Endothelial cell of umbilical vein (primary cell): ENCODE results near the gene PSMD13. TPM values are rescaled to one million over a fixed set of nuclear protein-coding genes. Genes with fewer than 3 reads are reported as not detected.

Source experiments
- BruUV-seq: library from RNA; stranded (reverse); fragments of 400-500 nt; replicated peaks from 2 replicates; lab custom pipeline; 2021; lab: Mats Ljungman, UMichigan
- CTCF ChIA-PET: fragments of 300-600, 350-600 bp; sonication (Branson Sonifier 250); formaldehyde crosslinking; loops from one replicate; lab custom pipeline; 2021; ENCODE audit warnings: antibody characterized with exemption, inconsistent platforms; lab: Charles Lee
- POLR2A ChIA-PET: fragments of 300-600, 350-600 bp; sonication (Branson Sonifier 250); formaldehyde crosslinking; loops from one replicate; lab custom pipeline; 2021; ENCODE audit warnings: antibody characterized with exemption, inconsistent platforms; lab: Charles Lee
- DNase-seq: peaks from one replicate; pipeline ENCODE4 v3.0.0-alpha.2; 2011; ENCODE audit warnings: low read depth, low spot score
- FAIRE-seq: peaks from 2 replicates; lab custom pipeline; 2011; peaks lifted over from hg19 to GRCh38; lab: Jason Lieb, UNC
- H2AFZ ChIP-seq: 2 replicates; pipeline ENCODE4 v1.6.0; 2012; ENCODE audit warnings: low read depth, low read length, control low read depth, inconsistent platforms
- H3K27ac ChIP-seq: 2 replicates; pipeline ENCODE4 v1.5.1; 2011; ENCODE audit warnings: low read depth, mild to moderate bottlenecking, control low read depth, low read length, moderate library complexity; ENCODE audit not compliant: insufficient read depth
- H3K27me3 ChIP-seq, 2 experiments: 2 replicates each; pipeline versions ENCODE4 v1.6.0 to v1.6.1; 2011; ENCODE audit warnings: low read length in 2 of 2, mixed read lengths in 1 of 2; ENCODE audit not compliant: control insufficient read depth in 2 of 2, insufficient read depth in 2 of 2
- H3K36me3 ChIP-seq, 2 experiments: 2 replicates in 1 of 2; 3 replicates in 1 of 2; pipeline ENCODE4 v1.5.1; 2011; ENCODE audit warnings: low read length in 2 of 2, mild to moderate bottlenecking in 1 of 2, moderate library complexity in 1 of 2; ENCODE audit not compliant: control insufficient read depth in 2 of 2, insufficient read depth in 2 of 2; ENCODE audit errors: extremely low read depth in 1 of 2
- H3K4me1 ChIP-seq: 3 replicates; pipeline ENCODE4 v1.5.1; 2011; ENCODE audit warnings: mild to moderate bottlenecking, low read length; ENCODE audit not compliant: control insufficient read depth, insufficient read depth; ENCODE audit errors: extremely low read depth
- H3K4me2 ChIP-seq: 2 replicates; pipeline ENCODE4 v1.6.1; 2011; ENCODE audit warnings: low read length, control low read depth, mixed read lengths; ENCODE audit not compliant: insufficient read depth
- H3K4me3 ChIP-seq, 3 experiments: fragments of 200-600 bp in 1 of 3; sonication (generic), shearing (Covaris generic) in 1 of 3; replicated peaks in 1 of 3; 2 replicates each; pipeline ENCODE4 v1.5.1; 2011 to 2016; ENCODE audit warnings: control low read depth in 3 of 3, low read length in 3 of 3, mild to moderate bottlenecking in 2 of 3, inconsistent platforms in 1 of 3, low read depth in 1 of 3, moderate library complexity in 1 of 3; ENCODE audit not compliant: insufficient read depth in 1 of 3
- H3K79me2 ChIP-seq: 2 replicates; pipeline ENCODE4 v1.6.0; 2012; ENCODE audit warnings: low read length, inconsistent platforms; ENCODE audit not compliant: control insufficient read depth, insufficient read depth
- H3K9ac ChIP-seq: replicated peaks from 2 replicates; pipeline ENCODE3; 2011; ENCODE audit warnings: low read length, control low read depth; ENCODE audit not compliant: insufficient read depth; ENCODE audit errors: extremely low read depth
- H3K9me1 ChIP-seq: replicated peaks from 3 replicates; pipeline ENCODE4 v1.6.0; 2011; ENCODE audit warnings: mild to moderate bottlenecking, low read length; ENCODE audit not compliant: control insufficient read depth, insufficient read depth; ENCODE audit errors: extremely low read depth
- H3K9me3 ChIP-seq: replicated peaks from 2 replicates; pipeline ENCODE4 v1.5.1; 2012; ENCODE audit warnings: low read length, inconsistent platforms; ENCODE audit not compliant: control insufficient read depth, insufficient read depth
- H4K20me1 ChIP-seq: replicated peaks from 2 replicates; pipeline ENCODE3; 2011; ENCODE audit warnings: mild to moderate bottlenecking, low read length; ENCODE audit not compliant: control insufficient read depth, insufficient read depth; ENCODE audit errors: extremely low read depth
- EZH2 ChIP-seq: IDR thresholded peaks from 2 replicates; pipeline ENCODE4 v1.6.1; 2012; ENCODE audit warnings: borderline replicate concordance, low read depth, mild to moderate bottlenecking, moderate library complexity, low read length, inconsistent platforms; ENCODE audit not compliant: severe bottlenecking
- FOS ChIP-seq: IDR thresholded peaks from 2 replicates; pipeline ENCODE4 v1.6.1; 2011; ENCODE audit warnings: mild to moderate bottlenecking, low read length, moderate library complexity, borderline replicate concordance; ENCODE audit not compliant: insufficient read depth
- JUN ChIP-seq: IDR thresholded peaks from 2 replicates; pipeline ENCODE4 v1.6.1; 2011; ENCODE audit warnings: borderline replicate concordance, low read depth; ENCODE audit not compliant: insufficient read length, insufficient read depth
- MAX ChIP-seq: IDR thresholded peaks from 2 replicates; pipeline ENCODE4 v1.6.1; 2011; ENCODE audit not compliant: insufficient read depth, insufficient read length
- MYC ChIP-seq: IDR thresholded peaks from one replicate; pipeline ENCODE4 v1.6.1; 2011; ENCODE audit warnings: mild to moderate bottlenecking, low read depth, low read length
- POLR2A ChIP-seq: IDR thresholded peaks from 2 replicates; pipeline ENCODE4 v1.6.1; 2012; ENCODE audit warnings: low read depth, mild to moderate bottlenecking, control low read depth, low read length
- POLR2AphosphoS5 ChIP-seq: IDR thresholded peaks from 2 replicates; pipeline ENCODE4 v1.6.1; 2012; ENCODE audit warnings: low read depth, mild to moderate bottlenecking, control low read depth, low read length, moderate library complexity; ENCODE audit not compliant: insufficient read depth
- dilution Hi-C: fragments of 300-500 bp; cut with MboI; formaldehyde crosslinking; loops from one replicate; pipeline ENCODE4 v1.15.0; 2019; ENCODE audit warnings: low sequenced_read_pairs; ENCODE audit not compliant: extremely low pct_ligation_motif_present
- intact Hi-C: fragments of 100-400 bp; cut with micrococcal nuclease; formaldehyde crosslinking; loops from one replicate; pipeline ENCODE4 v1.10.0; 2022
- polyA plus RNA-seq, 4 experiments: library from polyadenylated mRNA; depleted of rRNA in 3 of 4; stranded (reverse) in 3 of 4; unstranded in 1 of 4; fragments of >200 nt; gene quantifications; 2 replicates each; pipeline versions ENCODE4 v1.2.1 to v1.2.3, GENCODE V29; 2011 to 2012; ENCODE audit warnings: missing spikeins in 1 of 4
- total RNA-seq: library from RNA; stranded (reverse); gene quantifications from 2 replicates; pipeline ENCODE4 v1.2.3, GENCODE V29; 2021
- TF ChIP-seq, protein P1 (sequence below), 2 donors: IDR thresholded peaks; 1 replicate in 1 of 2; 2 replicates in 1 of 2; pipeline ENCODE4 v1.5.1; 2011; ENCODE audit warnings: low read length in 2 of 2, mild to moderate bottlenecking in 2 of 2, moderate library complexity in 2 of 2, control low read depth in 1 of 2, inconsistent platforms in 1 of 2, low read depth in 1 of 2; ENCODE audit not compliant: insufficient read depth in 1 of 2; ENCODE audit errors: extremely low read depth in 1 of 2

PSMD13 gene
- total and polyA plus RNA-seq, 2 donors (not counting 3 experiments of a cell fraction or from before 2014, with no cell fraction given): 168 to 214 TPM

DNA sequence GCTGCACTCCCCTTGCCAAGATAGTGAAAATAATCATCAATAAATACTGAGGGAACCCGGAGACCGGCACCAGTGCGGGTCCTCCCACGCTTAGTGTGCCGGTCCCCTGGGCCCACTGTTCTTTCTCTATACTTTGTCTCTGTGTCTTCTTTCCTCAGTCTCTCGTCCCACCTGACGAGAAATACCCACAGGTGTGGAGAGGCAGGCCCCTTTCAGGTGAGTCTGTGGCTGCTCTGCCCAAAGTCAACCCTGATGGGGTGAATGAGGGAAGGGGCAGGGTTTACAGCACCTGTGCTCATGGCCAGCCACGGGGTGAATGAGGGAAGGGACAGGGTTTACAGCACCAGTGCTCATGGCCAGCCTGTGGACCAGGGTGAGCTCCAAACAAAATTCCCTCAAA lies 34.3 kb upstream of the PSMD13 start:
- Histone ChIP-seq H3K9me1 (no peaks in the 10 kb centered on the region), H3K4me1 (peaks cover 7% of the 10 kb centered on the region), H3K27me3 (no peaks in the 10 kb centered on the region), H4K20me1 (no peaks in the 10 kb centered on the region), H3K27ac (no peak overlapping the region), H3K4me3 (no peak overlapping the region), H3K9me3 (no peaks in the 10 kb centered on the region), H3K4me2 (no peak overlapping the region), H3K79me2 (peaks cover 20% of the 10 kb centered on the region), H3K9ac (no peak overlapping the region), H2AFZ (no peak overlapping the region), H3K36me3 (peaks cover 0 to 18% of the 10 kb centered on the region in 2 experiments)
- CTCF ChIA-PET: no interaction called here
- FAIRE-seq (no peak), DNase-seq (no peak)
- TF ChIP-seq JUN (no peak), MYC (no peak), FOS (no peak), POLR2A (no peak), MAX (no peak), POLR2AphosphoS5 (no peak), EZH2 (no peak)
- TF ChIP-seq, protein P1, sequence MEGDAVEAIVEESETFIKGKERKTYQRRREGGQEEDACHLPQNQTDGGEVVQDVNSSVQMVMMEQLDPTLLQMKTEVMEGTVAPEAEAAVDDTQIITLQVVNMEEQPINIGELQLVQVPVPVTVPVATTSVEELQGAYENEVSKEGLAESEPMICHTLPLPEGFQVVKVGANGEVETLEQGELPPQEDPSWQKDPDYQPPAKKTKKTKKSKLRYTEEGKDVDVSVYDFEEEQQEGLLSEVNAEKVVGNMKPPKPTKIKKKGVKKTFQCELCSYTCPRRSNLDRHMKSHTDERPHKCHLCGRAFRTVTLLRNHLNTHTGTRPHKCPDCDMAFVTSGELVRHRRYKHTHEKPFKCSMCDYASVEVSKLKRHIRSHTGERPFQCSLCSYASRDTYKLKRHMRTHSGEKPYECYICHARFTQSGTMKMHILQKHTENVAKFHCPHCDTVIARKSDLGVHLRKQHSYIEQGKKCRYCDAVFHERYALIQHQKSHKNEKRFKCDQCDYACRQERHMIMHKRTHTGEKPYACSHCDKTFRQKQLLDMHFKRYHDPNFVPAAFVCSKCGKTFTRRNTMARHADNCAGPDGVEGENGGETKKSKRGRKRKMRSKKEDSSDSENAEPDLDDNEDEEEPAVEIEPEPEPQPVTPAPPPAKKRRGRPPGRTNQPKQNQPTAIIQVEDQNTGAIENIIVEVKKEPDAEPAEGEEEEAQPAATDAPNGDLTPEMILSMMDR (IDR thresholded peaks at IDR 0.05; ENCODE audit: extremely low read depth in 1 of 2, insufficient read depth in 1 of 2, low read depth in 1 of 2, low read length in 2 of 2): no peak
- BruUV-seq: no TSS peak
- dilution Hi-C loops (no loop called here), intact Hi-C loops (no loop called here)
- POLR2A ChIA-PET: no interaction called here
